GM21423 (cell line): ENCODE results near the gene ZBBX.
A peak's percentile ranks its signal among the peaks of the same experiment; 100 is the strongest.
"Not testable (repeated sequence)": the region's sequence is repeated elsewhere in the genome, so short reads cannot be mapped to it uniquely, and the experiment has no call there.

Experiments used
- ATAC-seq: cut with Tn5 transposase; IDR thresholded peaks from one replicate; pipeline ENCODE4 v1.9.1; 2021; ENCODE audit warnings: mild to moderate bottlenecking, moderate library complexity; ENCODE audit not compliant: unreplicated experiment

The ZBBX gene

GRCh38 chr3:167380004-167380689, at the start of gene ZBBX:
ZBBX (minus strand) TSS chr3:167380297; CDS start chr3:167372901, 7,396 bp downstream.
- peak; percentile 100 for ATAC-seq

GRCh38 chr3:167426962-167427361, 46.9 kb upstream of the ZBBX start:
- ATAC-seq, result not testable (repeated sequence)

- ATAC-seq, result not testable (repeated sequence)
These were observed 42.3 kb upstream of the ZBBX start for GRCh38 chr3:167422396-167422795.

DNA sequence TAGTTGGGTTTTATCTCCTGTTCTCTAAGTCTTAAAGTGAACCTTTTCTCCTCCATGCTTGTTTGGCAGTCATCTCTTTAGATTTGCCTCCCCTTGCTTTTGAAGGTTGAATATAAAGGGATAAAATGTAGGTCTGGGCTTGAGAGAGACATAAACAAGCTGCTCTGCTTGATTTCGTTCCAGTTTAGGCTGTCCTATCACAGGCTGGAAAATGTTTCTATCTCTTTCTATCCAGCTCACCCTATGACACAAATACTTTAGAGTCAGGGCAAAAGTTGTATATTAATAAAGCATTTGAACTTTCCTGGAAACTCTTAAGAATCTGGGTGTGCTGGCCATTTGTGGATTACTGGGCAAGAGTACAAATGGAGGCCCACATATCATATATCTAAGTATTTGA, 29.5 kb upstream of the ZBBX start:
- ATAC-seq, result no peak

GRCh38 chr3:167406876-167407492, 26.9 kb upstream of the ZBBX start:
- no peak for ATAC-seq

DNA sequence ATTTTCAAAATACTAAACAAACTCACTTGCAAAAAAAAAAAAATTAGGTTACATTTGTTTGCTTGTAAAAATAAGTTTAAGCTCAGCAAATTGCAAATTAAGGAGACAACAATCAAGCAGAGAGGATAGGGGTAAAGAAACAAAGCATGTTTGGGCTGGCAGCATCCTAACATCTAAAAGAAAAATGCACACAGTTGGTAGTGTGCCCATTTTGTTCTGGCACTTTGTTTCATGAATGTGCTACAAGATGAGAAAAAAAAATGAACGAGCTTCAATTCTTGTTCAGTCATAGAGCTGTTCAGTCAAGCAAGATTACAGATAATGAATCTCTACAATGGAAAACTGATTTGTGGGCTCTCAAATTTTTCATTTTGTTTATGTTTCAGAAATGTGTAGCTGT, 17.7 kb upstream of the ZBBX start:
- ATAC-seq, result no peak

DNA sequence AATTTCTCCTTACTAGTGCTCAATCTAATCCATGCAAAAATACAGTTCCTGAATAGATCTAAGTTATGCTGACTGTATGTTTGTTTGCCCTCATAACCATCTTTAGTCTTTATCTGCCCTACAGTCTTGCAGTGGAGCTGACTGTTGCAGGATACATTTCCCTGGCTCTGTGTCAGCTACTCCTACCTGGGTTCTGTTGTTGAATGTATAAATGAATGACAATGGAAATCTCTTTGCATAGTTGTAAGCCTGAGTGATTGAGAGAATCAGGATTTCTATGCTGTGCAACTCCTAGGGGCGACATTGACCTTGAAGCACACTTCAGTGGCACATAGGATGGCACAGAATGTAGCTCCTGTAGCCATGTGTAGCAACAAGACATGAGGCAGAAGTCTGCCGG, 16.0 kb upstream of the ZBBX start:
- ATAC-seq, result no peak

DNA sequence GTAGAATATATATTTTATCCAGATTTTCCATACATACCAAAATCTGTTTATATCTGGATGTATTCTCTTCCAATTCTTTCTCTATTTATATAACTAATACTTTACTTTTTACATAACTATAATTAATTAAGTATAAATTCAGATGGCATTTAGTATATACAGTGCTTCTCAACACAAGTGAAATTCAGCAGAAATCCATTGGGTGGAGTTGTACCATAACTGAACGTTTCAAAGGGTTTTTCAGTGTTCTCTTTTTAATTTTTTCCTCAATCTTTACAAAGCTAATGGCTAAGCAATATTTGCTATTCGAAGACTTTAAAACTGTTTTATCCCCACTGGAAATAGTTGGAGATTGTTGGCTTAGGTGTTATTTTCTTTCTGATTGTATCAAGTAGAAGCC, 13.9 kb upstream of the ZBBX start:
- no peak for ATAC-seq

DNA sequence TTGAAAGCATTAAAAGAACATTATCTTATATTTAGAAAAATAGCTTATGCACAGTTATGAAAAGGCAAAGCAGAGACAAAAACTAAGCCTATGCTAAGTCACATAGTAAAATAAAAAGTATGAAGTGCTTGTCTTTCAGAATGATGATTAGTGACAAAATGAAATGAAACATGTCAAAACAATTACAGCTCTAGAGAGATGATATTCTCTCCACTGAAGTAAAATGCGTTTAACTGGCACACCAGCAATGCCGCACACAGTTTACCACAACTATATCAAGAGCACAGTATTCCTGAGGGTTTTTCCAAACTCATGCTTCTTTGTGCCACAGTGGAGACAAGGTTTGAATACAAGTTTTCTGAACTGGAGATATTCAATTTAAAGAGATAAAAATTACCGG, 2.1 kb upstream of the ZBBX start:
- no peak for ATAC-seq

GRCh38 chr3:167375478-167375877, 4.6 kb downstream of the ZBBX start:
- no peak for ATAC-seq

- ATAC-seq, result no peak
These were observed 8.0 kb downstream of the ZBBX start for GRCh38 chr3:167372138-167372537.

- no peak for ATAC-seq
These were observed 18.1 kb downstream of the ZBBX start for GRCh38 chr3:167361948-167362347.

DNA sequence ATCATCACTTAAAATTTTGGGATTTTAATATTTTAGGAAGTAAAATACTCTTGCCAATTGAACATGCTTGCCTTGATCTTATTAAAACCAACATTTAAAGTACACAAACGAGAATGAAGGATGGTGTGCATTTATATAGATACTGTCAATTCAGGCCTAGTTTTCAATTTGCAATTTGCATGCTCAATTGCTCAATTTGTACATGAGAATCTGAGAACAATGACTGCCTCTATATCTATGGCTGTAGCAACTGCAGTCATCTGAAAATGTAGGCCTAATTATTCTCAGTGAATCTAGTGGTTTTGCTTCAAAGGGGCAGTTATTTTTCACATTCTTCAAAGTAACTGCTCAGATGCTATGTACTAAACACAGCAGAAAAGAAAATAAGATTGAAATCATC, 18.8 kb downstream of the ZBBX start:
- no peak for ATAC-seq

- no peak for ATAC-seq
These were observed 24.7 kb downstream of the ZBBX start for GRCh38 chr3:167355446-167355845.

GRCh38 chr3:167354751-167355150, 25.3 kb downstream of the ZBBX start:
- no peak for ATAC-seq

DNA sequence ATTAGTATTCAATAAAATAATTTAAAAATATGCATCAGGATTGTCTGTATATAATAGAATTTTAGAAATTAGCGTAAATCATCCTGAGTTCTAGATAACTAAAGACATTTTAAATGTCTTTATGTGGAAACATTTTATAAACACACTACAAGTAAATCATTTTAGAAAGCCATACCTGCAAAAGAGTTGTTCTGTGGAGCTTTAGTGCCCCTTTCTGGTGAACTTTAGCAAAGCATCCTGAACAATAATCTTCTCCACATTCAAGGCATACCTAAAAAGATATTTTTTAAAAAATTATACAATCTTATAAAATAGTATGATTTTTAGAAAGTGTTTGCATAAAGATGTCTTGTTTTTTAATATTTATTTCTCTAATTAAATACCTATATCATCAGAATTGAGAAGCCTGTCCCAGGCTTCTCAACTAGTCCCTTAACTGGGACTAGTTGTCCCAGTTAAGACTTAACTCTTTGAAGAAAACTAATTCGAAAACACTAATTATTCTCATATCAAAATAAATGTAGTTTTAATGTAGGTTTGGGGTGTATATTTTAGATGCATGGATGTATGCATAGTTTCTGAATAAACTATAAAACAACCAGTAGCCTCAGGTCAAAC, 29.7 kb downstream of the ZBBX start:
- no peak for ATAC-seq

- ATAC-seq, result no peak
These were observed 33.9 kb downstream of the ZBBX start for GRCh38 chr3:167346171-167346570.

GRCh38 chr3:167330993-167331785, 48.9 kb downstream of the ZBBX start:
- ATAC-seq, result no peak

DNA sequence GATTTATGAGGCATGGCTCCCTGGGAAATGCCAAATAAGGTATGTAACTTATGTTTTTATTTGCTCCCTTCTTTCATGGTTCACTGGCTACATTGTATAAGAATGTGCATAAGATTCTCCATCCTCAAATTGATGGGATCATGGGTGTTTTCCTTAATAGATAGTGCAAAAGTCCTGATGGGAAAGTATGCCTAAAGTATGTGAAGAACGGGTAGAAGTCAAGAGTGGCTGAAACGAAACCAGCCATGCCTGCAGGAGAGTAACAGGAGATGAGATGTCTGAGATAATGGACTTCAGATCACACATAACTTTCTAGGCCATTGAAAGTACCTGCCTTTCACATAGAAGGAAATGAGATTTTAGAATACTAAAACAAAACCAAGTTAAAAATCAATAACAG, 56.5 kb downstream of the ZBBX start:
- no peak for ATAC-seq

- no peak for ATAC-seq
These were observed 61.0 kb downstream of the ZBBX start for GRCh38 chr3:167318996-167319615.

GRCh38 chr3:167318306-167318705, 61.8 kb downstream of the ZBBX start:
- ATAC-seq, result no peak
